ENCODE data around the gene BLM.

GRCh38 chr15:90829942-90830440 is 112.8 kb downstream of the BLM start:
- TF ChIP-seq CTCF (optimal IDR thresholded peaks at IDR 0.05 in 1 of 3, IDR thresholded peaks at IDR 0.05 in 1 of 3, conservative IDR thresholded peaks at IDR 0.05 in 1 of 3; ENCODE audit: extremely low read depth in 1 of 3, insufficient read depth in 2 of 3, low read length in 3 of 3) (no peak), EZH2 (IDR thresholded peaks at IDR 0.05; ENCODE audit: low read length) (no peak)

All from keratinocyte (primary cell).